Astrocyte (in vitro differentiated cells and primary cell): ENCODE data around the gene RNF167. TPM values are rescaled to one million over a fixed set of nuclear protein-coding genes. Genes with fewer than 3 reads are reported as not detected.

ENCODE experiments used
- DNase-seq: peaks from one replicate; pipeline ENCODE4 v3.0.0-alpha.2; 2010; ENCODE audit warnings: low read depth
- FAIRE-seq: peaks from 2 replicates; lab custom pipeline; 2011; peaks lifted over from hg19 to GRCh38; lab: Jason Lieb, UNC
- H2AFZ ChIP-seq: 2 replicates; pipeline ENCODE4 v1.6.0; 2012; ENCODE audit warnings: low read depth, low read length, inconsistent platforms
- H3K27ac ChIP-seq: 2 replicates; pipeline ENCODE4 v1.5.1; 2011; ENCODE audit warnings: low read depth, low read length, inconsistent platforms
- H3K27me3 ChIP-seq: 2 replicates; pipeline ENCODE4 v1.6.0; 2011; ENCODE audit warnings: low read length, inconsistent platforms; ENCODE audit not compliant: insufficient read depth
- H3K36me3 ChIP-seq: 2 replicates; pipeline ENCODE4 v1.5.1; 2011; ENCODE audit warnings: low read length, inconsistent platforms; ENCODE audit not compliant: insufficient read depth
- H3K4me1 ChIP-seq: 2 replicates; pipeline ENCODE4 v1.5.1; 2011; ENCODE audit warnings: low read length, inconsistent platforms; ENCODE audit not compliant: insufficient read depth
- H3K4me2 ChIP-seq: 2 replicates; pipeline ENCODE4 v1.6.0; 2012; ENCODE audit warnings: low read length, inconsistent platforms
- H3K4me3 ChIP-seq: 2 replicates; pipeline ENCODE4 v1.5.1; 2011; ENCODE audit warnings: low read depth, mild to moderate bottlenecking, low read length, inconsistent platforms; ENCODE audit not compliant: insufficient read depth
- H3K79me2 ChIP-seq: 2 replicates; pipeline ENCODE4 v1.6.0; 2012; ENCODE audit warnings: mild to moderate bottlenecking, low read length, inconsistent platforms; ENCODE audit not compliant: insufficient read depth
- H3K9ac ChIP-seq: 2 replicates; pipeline ENCODE4 v1.6.0; 2012; ENCODE audit warnings: mild to moderate bottlenecking, low read length, inconsistent platforms
- H3K9me3 ChIP-seq: 2 replicates; pipeline ENCODE4 v1.5.1; 2012; ENCODE audit warnings: low read depth, mild to moderate bottlenecking, low read length, inconsistent platforms; ENCODE audit not compliant: insufficient read depth
- H4K20me1 ChIP-seq: 2 replicates; pipeline ENCODE4 v1.6.0; 2012; ENCODE audit warnings: low read length, inconsistent platforms; ENCODE audit not compliant: insufficient read depth
- H3K27ac Mint-ChIP-seq: one replicate; pipeline ENCODE4 v1.8.0; 2021; ENCODE audit warnings: mild to moderate bottlenecking, mixed read lengths; ENCODE audit not compliant: unreplicated experiment
- H3K27me3 Mint-ChIP-seq: one replicate; pipeline ENCODE4 v1.8.0; 2021; ENCODE audit warnings: low read depth, mixed read lengths; ENCODE audit not compliant: unreplicated experiment
- H3K36me3 Mint-ChIP-seq: one replicate; pipeline ENCODE4 v1.8.0; 2021; ENCODE audit warnings: low read depth, mixed read lengths; ENCODE audit not compliant: unreplicated experiment
- H3K4me1 Mint-ChIP-seq: one replicate; pipeline ENCODE4 v1.8.0; 2021; ENCODE audit warnings: low read depth, mixed read lengths; ENCODE audit not compliant: unreplicated experiment
- H3K4me3 Mint-ChIP-seq: one replicate; pipeline ENCODE4 v1.8.0; 2021; ENCODE audit warnings: mild to moderate bottlenecking, moderate library complexity, mixed read lengths; ENCODE audit not compliant: unreplicated experiment
- H3K9me3 Mint-ChIP-seq: one replicate; pipeline ENCODE4 v1.8.0; 2021; ENCODE audit warnings: mild to moderate bottlenecking, mixed read lengths; ENCODE audit not compliant: unreplicated experiment
- EZH2 ChIP-seq: IDR thresholded peaks from 2 replicates; pipeline ENCODE4 v1.6.1; 2012; ENCODE audit warnings: mild to moderate bottlenecking, low read length, inconsistent platforms; ENCODE audit not compliant: insufficient read depth
- total RNA-seq: library from RNA; stranded (reverse); gene quantifications from 2 replicates; pipeline ENCODE4 v1.2.1, GENCODE V29; 2021
- TF ChIP-seq, protein P1 (sequence below): IDR thresholded peaks from 2 replicates; pipeline ENCODE4 v1.5.1; 2011; ENCODE audit warnings: low read depth, mild to moderate bottlenecking, inconsistent platforms, low read length, moderate library complexity; ENCODE audit not compliant: insufficient read depth

RNF167 gene
- total RNA-seq, 1 donor from 2014 or later = 89.7 TPM

DNA sequence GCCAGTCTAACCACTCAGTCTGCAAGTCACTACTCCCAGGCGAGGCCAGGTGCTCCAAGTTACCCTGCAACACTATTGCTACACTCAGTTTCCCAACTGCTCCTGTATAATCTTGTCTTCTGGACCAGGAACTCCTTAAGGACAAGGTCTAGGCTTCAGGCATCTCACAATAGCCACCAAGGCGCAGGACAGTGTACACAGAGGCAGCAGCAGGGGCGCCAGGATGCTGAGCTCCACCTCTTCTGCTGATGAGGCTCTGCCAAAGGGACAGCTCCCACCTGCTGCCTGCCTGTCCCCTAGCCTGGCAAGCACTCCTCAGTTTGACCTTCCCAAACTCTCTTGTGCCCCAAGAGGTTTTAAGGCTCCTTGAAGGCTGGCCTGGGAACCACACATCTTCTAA, 3.6 kb upstream of the RNF167 start:
- no peak overlapping the region for H3K27ac ChIP-seq
- H3K4me3 ChIP-seq = no peak overlapping the region
- peaks cover 26% of the 10 kb centered on the region for H3K4me1 ChIP-seq
- Mint-ChIP-seq H3K27me3 (no peaks in the 10 kb centered on the region), H3K27ac (no peak overlapping the region), H3K36me3 (peaks cover 21% of the 10 kb centered on the region), H3K4me3 (peak overlapping the region; percentile 43), H3K4me1 (peaks cover 19% of the 10 kb centered on the region), H3K9me3 (peaks cover 2% of the 10 kb centered on the region)
- TF ChIP-seq EZH2 = no peak
- TF ChIP-seq, protein P1, sequence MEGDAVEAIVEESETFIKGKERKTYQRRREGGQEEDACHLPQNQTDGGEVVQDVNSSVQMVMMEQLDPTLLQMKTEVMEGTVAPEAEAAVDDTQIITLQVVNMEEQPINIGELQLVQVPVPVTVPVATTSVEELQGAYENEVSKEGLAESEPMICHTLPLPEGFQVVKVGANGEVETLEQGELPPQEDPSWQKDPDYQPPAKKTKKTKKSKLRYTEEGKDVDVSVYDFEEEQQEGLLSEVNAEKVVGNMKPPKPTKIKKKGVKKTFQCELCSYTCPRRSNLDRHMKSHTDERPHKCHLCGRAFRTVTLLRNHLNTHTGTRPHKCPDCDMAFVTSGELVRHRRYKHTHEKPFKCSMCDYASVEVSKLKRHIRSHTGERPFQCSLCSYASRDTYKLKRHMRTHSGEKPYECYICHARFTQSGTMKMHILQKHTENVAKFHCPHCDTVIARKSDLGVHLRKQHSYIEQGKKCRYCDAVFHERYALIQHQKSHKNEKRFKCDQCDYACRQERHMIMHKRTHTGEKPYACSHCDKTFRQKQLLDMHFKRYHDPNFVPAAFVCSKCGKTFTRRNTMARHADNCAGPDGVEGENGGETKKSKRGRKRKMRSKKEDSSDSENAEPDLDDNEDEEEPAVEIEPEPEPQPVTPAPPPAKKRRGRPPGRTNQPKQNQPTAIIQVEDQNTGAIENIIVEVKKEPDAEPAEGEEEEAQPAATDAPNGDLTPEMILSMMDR = no peak
- H3K4me2 ChIP-seq = no peak overlapping the region
- no peak for DNase-seq
- H3K9me3 ChIP-seq = no peaks in the 10 kb centered on the region
- H3K36me3 ChIP-seq = no peaks in the 10 kb centered on the region
- H2AFZ ChIP-seq = no peak overlapping the region
- FAIRE-seq = no peak
- H4K20me1 ChIP-seq = peaks cover 12% of the 10 kb centered on the region
- H3K27me3 ChIP-seq = no peaks in the 10 kb centered on the region
- H3K9ac ChIP-seq = no peak overlapping the region
- peaks cover 31% of the 10 kb centered on the region for H3K79me2 ChIP-seq

DNA sequence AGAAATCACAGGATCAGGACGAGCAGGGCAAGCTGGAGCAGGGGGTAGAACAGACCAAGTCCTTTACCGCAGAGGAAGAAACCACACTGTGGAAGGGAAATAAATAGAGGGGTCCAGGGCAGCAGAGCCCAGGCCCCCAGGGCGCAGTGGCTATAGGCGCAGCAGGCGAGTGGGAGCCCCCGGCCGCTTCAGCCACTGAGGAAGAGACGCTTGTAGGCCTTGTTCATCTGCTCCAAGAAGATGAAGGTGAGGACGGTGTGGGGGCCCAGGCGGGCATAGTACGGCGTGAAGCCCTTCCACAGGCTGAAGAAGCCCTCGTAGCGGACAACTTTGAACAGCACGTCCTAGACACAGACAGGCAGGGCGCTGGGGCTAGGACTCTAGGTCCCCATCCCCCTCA, 2.5 kb upstream of the RNF167 start:
- H3K4me3 Mint-ChIP-seq = no peak overlapping the region
- no peak overlapping the region for H3K27ac ChIP-seq

DNA sequence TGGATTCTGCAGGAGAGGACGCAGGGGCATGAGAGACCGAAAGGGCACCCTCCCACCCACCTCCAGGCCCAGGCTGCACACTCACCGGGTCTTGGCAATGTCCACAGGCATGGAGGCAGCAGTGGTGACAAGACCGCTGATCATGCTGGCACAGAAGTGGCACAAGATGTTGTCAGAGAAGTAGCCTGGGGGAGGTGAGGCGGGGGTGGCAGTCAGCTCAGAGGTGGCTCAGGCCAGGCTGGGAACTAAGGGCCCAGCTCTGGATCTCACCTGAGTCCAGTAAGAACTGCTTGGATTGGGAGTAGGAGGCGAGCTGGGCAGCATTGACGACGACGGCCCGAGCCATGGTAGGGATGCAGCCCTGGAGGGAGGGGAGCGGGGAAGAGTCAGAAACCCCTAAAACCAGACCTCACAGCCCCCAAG, 2.0 kb upstream of the RNF167 start:
- Histone ChIP-seq H2AFZ (no peak overlapping the region), H3K4me1 (peaks cover 27% of the 10 kb centered on the region), H4K20me1 (peaks cover 22% of the 10 kb centered on the region), H3K27ac (no peak overlapping the region), H3K4me3 (no peak overlapping the region), H3K9me3 (no peaks in the 10 kb centered on the region), H3K9ac (peak overlapping the region; percentile 97), H3K36me3 (peaks cover 8% of the 10 kb centered on the region), H3K4me2 (peak overlapping the region; percentile 97), H3K79me2 (peaks cover 47% of the 10 kb centered on the region), H3K27me3 (no peaks in the 10 kb centered on the region)
- DNase-seq (no peak), FAIRE-seq (no peak)
- H3K4me3 Mint-ChIP-seq = peak overlapping the region; percentile 95
- TF ChIP-seq EZH2 = no peak
- TF ChIP-seq, protein P1 = no peak
- H3K27ac Mint-ChIP-seq = no peak overlapping the region
- no peaks in the 10 kb centered on the region for H3K27me3 Mint-ChIP-seq
- peaks cover 2% of the 10 kb centered on the region for H3K9me3 Mint-ChIP-seq
- H3K4me1 Mint-ChIP-seq = peaks cover 31% of the 10 kb centered on the region
- peaks cover 14% of the 10 kb centered on the region for H3K36me3 Mint-ChIP-seq

More for the DNA sequence above, 2.5 kb upstream of the RNF167 start:
- Histone ChIP-seq H3K4me2 (no peak overlapping the region), H3K9me3 (no peaks in the 10 kb centered on the region), H3K79me2 (peaks cover 42% of the 10 kb centered on the region), H3K4me3 (no peak overlapping the region), H3K36me3 (peaks cover 3% of the 10 kb centered on the region), H3K27me3 (no peaks in the 10 kb centered on the region), H2AFZ (no peak overlapping the region), H3K9ac (no peak overlapping the region), H3K4me1 (peaks cover 27% of the 10 kb centered on the region), H4K20me1 (peaks cover 17% of the 10 kb centered on the region)
- Mint-ChIP-seq H3K9me3 (peaks cover 2% of the 10 kb centered on the region), H3K27ac (no peak overlapping the region), H3K27me3 (no peaks in the 10 kb centered on the region), H3K36me3 (peaks cover 19% of the 10 kb centered on the region), H3K4me1 (peaks cover 30% of the 10 kb centered on the region)
- TF ChIP-seq EZH2 = no peak
- TF ChIP-seq, protein P1 = no peak
- FAIRE-seq = no peak
- no peak for DNase-seq
